Panc1 (cell line): ENCODE measurements around the gene STAU1. TPM values are rescaled to one million over a fixed set of nuclear protein-coding genes. Genes with fewer than 3 reads are reported as not detected.

ENCODE experiments used
- ATAC-seq: fragments of 200-7000 bp; cut with Tn5 transposase; 2 replicates; pipeline ENCODE4 v1.9.1; 2020; ENCODE audit warnings: mild to moderate bottlenecking, moderate library complexity
- BruUV-seq: library from RNA; stranded (reverse); fragments of 400-500 nt; replicated peaks from 2 replicates; lab custom pipeline; 2021; lab: Mats Ljungman, UMichigan
- CTCF ChIA-PET: fragments of 300-600 bp; sonication (Branson Sonifier 250); formaldehyde crosslinking; loops from one replicate; lab custom pipeline; 2022; ENCODE audit warnings: antibody characterized with exemption; lab: Charles Lee
- POLR2A ChIA-PET: fragments of 300-600 bp; sonication (Branson Sonifier 250); formaldehyde crosslinking; loops from one replicate; lab custom pipeline; 2022; ENCODE audit warnings: antibody characterized with exemption; lab: Charles Lee
- DNase-seq: peaks from one replicate; pipeline ENCODE4 v3.0.0-alpha.2; 2010; ENCODE audit warnings: low read depth, low spot score
- H3K27ac ChIP-seq: 2 replicates; pipeline ENCODE4 v1.5.1; 2011; ENCODE audit warnings: mild to moderate bottlenecking, low read length, inconsistent platforms
- H3K27me3 ChIP-seq: fragments of 200-500 bp; sonication (Bioruptor generic); 2 replicates; pipeline ENCODE4 v1.6.0; 2014; ENCODE audit warnings: low read length, inconsistent platforms; ENCODE audit not compliant: control insufficient read depth, insufficient read depth
- H3K36me3 ChIP-seq: fragments of 200-500 bp; sonication (Bioruptor generic); 2 replicates; pipeline ENCODE4 v1.5.1; 2014; ENCODE audit warnings: inconsistent platforms, mild to moderate bottlenecking, low read length, moderate library complexity; ENCODE audit not compliant: control insufficient read depth, insufficient read depth
- H3K4me1 ChIP-seq: 2 replicates; pipeline ENCODE4 v1.5.1; 2011; ENCODE audit warnings: inconsistent platforms, mild to moderate bottlenecking, low read length, moderate library complexity; ENCODE audit not compliant: control insufficient read depth, insufficient read depth
- H3K4me3 ChIP-seq, 2 experiments: 2 replicates each; pipeline ENCODE4 v1.5.1; 2011 to 2012; ENCODE audit warnings: low read depth in 2 of 2, low read length in 2 of 2, mild to moderate bottlenecking in 2 of 2, inconsistent platforms in 1 of 2, moderate library complexity in 1 of 2
- H3K9me3 ChIP-seq: fragments of 200-500 bp; sonication (Bioruptor generic); 2 replicates; pipeline ENCODE4 v1.5.1; 2014; ENCODE audit warnings: low read depth, mild to moderate bottlenecking, inconsistent platforms, low read length, moderate library complexity; ENCODE audit not compliant: control insufficient read depth, insufficient read depth
- POLR2AphosphoS5 ChIP-seq: IDR thresholded peaks from 2 replicates; pipeline ENCODE4 v1.6.1; 2012; ENCODE audit warnings: mild to moderate bottlenecking, low read depth, low read length, moderate library complexity
- SIN3A ChIP-seq: IDR thresholded peaks from 2 replicates; pipeline ENCODE4 v1.6.1; 2012; ENCODE audit warnings: low read depth, mild to moderate bottlenecking, low read length, moderate library complexity, borderline replicate concordance; ENCODE audit not compliant: insufficient read depth
- TCF7L2 ChIP-seq: IDR thresholded peaks from 2 replicates; pipeline ENCODE4 v1.6.1; 2011; ENCODE audit warnings: mild to moderate bottlenecking, low read depth, low read length, inconsistent platforms
- in situ Hi-C: cut with HindIII; loops from 2 replicates; pipeline ENCODE4 v1.10.0; 2016; ENCODE audit warnings: low sequenced_read_pairs, low pct_unique_long_range_greater_than_20kb
- intact Hi-C: fragments of 100-400 bp; cut with micrococcal nuclease; formaldehyde crosslinking; loops from one replicate; pipeline ENCODE4 v1.10.0; 2022; ENCODE audit not compliant: unreplicated experiment
- total RNA-seq: library from RNA; stranded (reverse); gene quantifications from one replicate; pipeline ENCODE4 v1.2.1, GENCODE V29; 2021; ENCODE audit not compliant: unreplicated experiment
- TF ChIP-seq, protein P1 (sequence below): fragments of 450-650 bp; IDR thresholded peaks from 2 replicates; pipeline ENCODE4 v1.5.1; 2017; ENCODE audit warnings: mild to moderate bottlenecking
- TF ChIP-seq, protein P2 (sequence below), 2 experiments: IDR thresholded peaks; 2 replicates each; pipeline ENCODE4 v1.6.1; 2011 to 2012; ENCODE audit warnings: low read depth in 2 of 2, control low read depth in 1 of 2, low read length in 1 of 2, mild to moderate bottlenecking in 1 of 2, moderate library complexity in 1 of 2; ENCODE audit not compliant: insufficient read depth in 1 of 2

STAU1 gene
- total RNA-seq, 1 experiment from 2014 or later = 103 TPM

DNA sequence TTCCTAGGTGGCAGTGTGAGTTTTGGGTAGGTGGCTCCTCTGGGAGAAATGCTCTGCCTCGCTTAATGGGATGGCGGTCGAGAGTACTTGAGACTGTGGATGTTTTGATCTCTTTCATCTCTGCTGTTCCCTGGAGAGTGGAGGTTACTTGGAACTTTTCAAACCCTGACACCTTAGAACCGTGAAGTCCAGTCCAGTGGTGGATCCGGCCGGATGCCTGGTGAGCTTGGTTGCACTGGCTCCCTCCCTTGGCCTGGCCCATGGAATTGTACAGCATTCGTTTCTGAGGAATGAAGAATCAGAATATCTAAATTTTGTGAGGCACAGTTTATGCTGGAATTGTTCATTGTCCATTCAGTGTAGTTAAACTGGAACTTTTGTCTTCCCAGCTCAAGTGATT, 91.0 kb downstream of the STAU1 start:
- no peaks in the 10 kb centered on the region for H3K9me3 ChIP-seq
- H3K27ac ChIP-seq = no peak overlapping the region
- ATAC-seq (no peak; the same call in 1 of the 2 replicates), DNase-seq (no peak)
- in situ Hi-C loops = no loop called here
- no TSS peak for BruUV-seq
- ChIA-PET CTCF (no interaction called here), POLR2A (no interaction called here)
- intact Hi-C loops = no loop called here
- no peaks in the 10 kb centered on the region for H3K27me3 ChIP-seq
- H3K4me3 ChIP-seq = no peak overlapping the region
- no peaks in the 10 kb centered on the region for H3K4me1 ChIP-seq
- TF ChIP-seq, protein P1, sequence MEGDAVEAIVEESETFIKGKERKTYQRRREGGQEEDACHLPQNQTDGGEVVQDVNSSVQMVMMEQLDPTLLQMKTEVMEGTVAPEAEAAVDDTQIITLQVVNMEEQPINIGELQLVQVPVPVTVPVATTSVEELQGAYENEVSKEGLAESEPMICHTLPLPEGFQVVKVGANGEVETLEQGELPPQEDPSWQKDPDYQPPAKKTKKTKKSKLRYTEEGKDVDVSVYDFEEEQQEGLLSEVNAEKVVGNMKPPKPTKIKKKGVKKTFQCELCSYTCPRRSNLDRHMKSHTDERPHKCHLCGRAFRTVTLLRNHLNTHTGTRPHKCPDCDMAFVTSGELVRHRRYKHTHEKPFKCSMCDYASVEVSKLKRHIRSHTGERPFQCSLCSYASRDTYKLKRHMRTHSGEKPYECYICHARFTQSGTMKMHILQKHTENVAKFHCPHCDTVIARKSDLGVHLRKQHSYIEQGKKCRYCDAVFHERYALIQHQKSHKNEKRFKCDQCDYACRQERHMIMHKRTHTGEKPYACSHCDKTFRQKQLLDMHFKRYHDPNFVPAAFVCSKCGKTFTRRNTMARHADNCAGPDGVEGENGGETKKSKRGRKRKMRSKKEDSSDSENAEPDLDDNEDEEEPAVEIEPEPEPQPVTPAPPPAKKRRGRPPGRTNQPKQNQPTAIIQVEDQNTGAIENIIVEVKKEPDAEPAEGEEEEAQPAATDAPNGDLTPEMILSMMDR = no peak
- TF ChIP-seq POLR2AphosphoS5 (no peak), SIN3A (no peak), TCF7L2 (no peak)
- TF ChIP-seq, protein P2, sequence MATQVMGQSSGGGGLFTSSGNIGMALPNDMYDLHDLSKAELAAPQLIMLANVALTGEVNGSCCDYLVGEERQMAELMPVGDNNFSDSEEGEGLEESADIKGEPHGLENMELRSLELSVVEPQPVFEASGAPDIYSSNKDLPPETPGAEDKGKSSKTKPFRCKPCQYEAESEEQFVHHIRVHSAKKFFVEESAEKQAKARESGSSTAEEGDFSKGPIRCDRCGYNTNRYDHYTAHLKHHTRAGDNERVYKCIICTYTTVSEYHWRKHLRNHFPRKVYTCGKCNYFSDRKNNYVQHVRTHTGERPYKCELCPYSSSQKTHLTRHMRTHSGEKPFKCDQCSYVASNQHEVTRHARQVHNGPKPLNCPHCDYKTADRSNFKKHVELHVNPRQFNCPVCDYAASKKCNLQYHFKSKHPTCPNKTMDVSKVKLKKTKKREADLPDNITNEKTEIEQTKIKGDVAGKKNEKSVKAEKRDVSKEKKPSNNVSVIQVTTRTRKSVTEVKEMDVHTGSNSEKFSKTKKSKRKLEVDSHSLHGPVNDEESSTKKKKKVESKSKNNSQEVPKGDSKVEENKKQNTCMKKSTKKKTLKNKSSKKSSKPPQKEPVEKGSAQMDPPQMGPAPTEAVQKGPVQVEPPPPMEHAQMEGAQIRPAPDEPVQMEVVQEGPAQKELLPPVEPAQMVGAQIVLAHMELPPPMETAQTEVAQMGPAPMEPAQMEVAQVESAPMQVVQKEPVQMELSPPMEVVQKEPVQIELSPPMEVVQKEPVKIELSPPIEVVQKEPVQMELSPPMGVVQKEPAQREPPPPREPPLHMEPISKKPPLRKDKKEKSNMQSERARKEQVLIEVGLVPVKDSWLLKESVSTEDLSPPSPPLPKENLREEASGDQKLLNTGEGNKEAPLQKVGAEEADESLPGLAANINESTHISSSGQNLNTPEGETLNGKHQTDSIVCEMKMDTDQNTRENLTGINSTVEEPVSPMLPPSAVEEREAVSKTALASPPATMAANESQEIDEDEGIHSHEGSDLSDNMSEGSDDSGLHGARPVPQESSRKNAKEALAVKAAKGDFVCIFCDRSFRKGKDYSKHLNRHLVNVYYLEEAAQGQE (IDR thresholded peaks at IDR 0.05; ENCODE audit: insufficient read depth in 1 of 2, low read depth in 2 of 2, low read length in 1 of 2) = no peak
- peaks cover 45% of the 10 kb centered on the region for H3K36me3 ChIP-seq

DNA sequence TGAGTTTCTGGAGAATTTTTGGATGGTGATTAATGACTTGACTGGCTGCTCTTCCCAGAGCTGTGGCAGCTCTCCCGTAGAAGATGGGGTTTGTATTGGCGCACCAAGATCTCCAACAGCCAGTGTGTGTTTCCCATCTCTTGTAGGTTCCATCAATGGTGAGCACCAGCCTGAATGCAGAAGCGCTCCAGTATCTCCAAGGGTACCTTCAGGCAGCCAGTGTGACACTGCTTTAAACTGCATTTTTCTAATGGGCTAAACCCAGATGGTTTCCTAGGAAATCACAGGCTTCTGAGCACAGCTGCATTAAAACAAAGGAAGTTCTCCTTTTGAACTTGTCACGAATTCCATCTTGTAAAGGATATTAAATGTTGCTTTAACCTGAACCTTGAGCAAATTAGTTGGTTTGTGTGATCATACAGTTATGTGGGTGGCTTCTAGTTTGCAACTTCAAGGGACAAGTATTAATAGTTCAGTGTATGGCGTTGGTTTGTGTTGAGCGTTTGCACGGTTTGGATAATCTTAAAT, 91.9 kb downstream of the STAU1 start:
- Histone ChIP-seq H3K36me3 (peaks cover 49% of the 10 kb centered on the region), H3K27me3 (no peaks in the 10 kb centered on the region), H3K27ac (no peak overlapping the region), H3K4me1 (no peaks in the 10 kb centered on the region), H3K4me3 (no peak overlapping the region), H3K9me3 (no peaks in the 10 kb centered on the region)
- intact Hi-C loops (no loop called here), in situ Hi-C loops (no loop called here)
- BruUV-seq = no TSS peak
- TF ChIP-seq SIN3A (no peak), POLR2AphosphoS5 (no peak), TCF7L2 (no peak)
- TF ChIP-seq, protein P2 (IDR thresholded peaks at IDR 0.05; ENCODE audit: insufficient read depth in 1 of 2, low read depth in 2 of 2, low read length in 1 of 2) = no peak
- TF ChIP-seq, protein P1 = no peak
- ChIA-PET CTCF (no interaction called here), POLR2A (no interaction called here)
- DNase-seq (no peak), ATAC-seq (no peak)
